GM12878 (cell line): ENCODE measurements around the gene UTP20.

Experiments used
- CEBPB ChIP-seq, 2 experiments: fragments of 150-350 bp in 1 of 2; IDR thresholded peaks; 2 replicates each; pipeline ENCODE4 v1.6.1; 2012 to 2014; ENCODE audit warnings: low read depth in 2 of 2, low read length in 2 of 2, borderline replicate concordance in 1 of 2, inconsistent platforms in 1 of 2
- EGR1 ChIP-seq, 2 experiments: IDR thresholded peaks; 1 replicate in 1 of 2; 2 replicates in 1 of 2; pipeline ENCODE4 v1.6.1; 2011 to 2012; ENCODE audit warnings: low read depth in 2 of 2, low read length in 2 of 2, borderline replicate concordance in 1 of 2, mild to moderate bottlenecking in 1 of 2, moderate library complexity in 1 of 2
- POLR2AphosphoS5 ChIP-seq: IDR thresholded peaks from 2 replicates; pipeline ENCODE4 v1.6.1; 2011; ENCODE audit warnings: mild to moderate bottlenecking, low read length, inconsistent platforms
- ZNF24 ChIP-seq: fragments of 450-650 bp; IDR thresholded peaks from 2 replicates; pipeline ENCODE4 v1.6.1; 2017; ENCODE audit warnings: antibody characterized with exemption, mild to moderate bottlenecking
- ZZZ3 ChIP-seq: IDR thresholded peaks from 2 replicates; pipeline ENCODE4 v1.6.1; 2011; ENCODE audit warnings: low read depth; ENCODE audit not compliant: control insufficient read depth, insufficient read length
- TF ChIP-seq, protein P1 (sequence below), 3 experiments: IDR thresholded peaks in 2 of 3; conservative IDR thresholded peaks in 1 of 3; 2 replicates each; pipeline ENCODE4 v1.5.1; 2011; ENCODE audit warnings: low read depth in 3 of 3, low read length in 3 of 3, mild to moderate bottlenecking in 3 of 3, control low read depth in 2 of 3, moderate library complexity in 2 of 3, inconsistent platforms in 1 of 3, mixed read lengths in 1 of 3; ENCODE audit not compliant: control insufficient read depth in 2 of 3, insufficient read depth in 1 of 3; ENCODE audit errors: extremely low read depth in 1 of 3

DNA sequence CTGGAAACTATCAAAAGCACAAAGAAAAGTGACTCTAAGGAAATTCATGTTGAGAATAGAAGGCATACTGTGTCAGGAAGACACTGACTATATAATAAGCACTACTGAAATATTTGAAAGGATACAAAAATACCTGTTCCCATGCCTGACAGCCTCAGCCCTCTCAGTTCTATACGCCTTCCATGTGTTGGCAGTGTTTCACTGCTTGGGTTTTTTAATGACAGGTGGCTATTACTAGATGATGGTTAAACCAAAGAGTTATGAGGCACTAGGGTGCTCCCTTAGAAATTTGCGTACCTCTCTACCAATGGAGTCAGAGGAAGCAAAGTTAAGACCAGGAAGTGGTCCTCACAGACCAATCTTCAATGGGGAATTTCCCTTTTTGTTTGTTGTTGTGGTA, 44.2 kb upstream of the UTP20 start:
- TF ChIP-seq, protein P1, sequence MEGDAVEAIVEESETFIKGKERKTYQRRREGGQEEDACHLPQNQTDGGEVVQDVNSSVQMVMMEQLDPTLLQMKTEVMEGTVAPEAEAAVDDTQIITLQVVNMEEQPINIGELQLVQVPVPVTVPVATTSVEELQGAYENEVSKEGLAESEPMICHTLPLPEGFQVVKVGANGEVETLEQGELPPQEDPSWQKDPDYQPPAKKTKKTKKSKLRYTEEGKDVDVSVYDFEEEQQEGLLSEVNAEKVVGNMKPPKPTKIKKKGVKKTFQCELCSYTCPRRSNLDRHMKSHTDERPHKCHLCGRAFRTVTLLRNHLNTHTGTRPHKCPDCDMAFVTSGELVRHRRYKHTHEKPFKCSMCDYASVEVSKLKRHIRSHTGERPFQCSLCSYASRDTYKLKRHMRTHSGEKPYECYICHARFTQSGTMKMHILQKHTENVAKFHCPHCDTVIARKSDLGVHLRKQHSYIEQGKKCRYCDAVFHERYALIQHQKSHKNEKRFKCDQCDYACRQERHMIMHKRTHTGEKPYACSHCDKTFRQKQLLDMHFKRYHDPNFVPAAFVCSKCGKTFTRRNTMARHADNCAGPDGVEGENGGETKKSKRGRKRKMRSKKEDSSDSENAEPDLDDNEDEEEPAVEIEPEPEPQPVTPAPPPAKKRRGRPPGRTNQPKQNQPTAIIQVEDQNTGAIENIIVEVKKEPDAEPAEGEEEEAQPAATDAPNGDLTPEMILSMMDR (IDR thresholded peaks at IDR 0.05 in 2 of 3, conservative IDR thresholded peaks at IDR 0.05 in 1 of 3; ENCODE audit: control insufficient read depth in 2 of 3, extremely low read depth in 1 of 3, insufficient read depth in 1 of 3, low read depth in 3 of 3, low read length in 3 of 3) = no peak
- TF ChIP-seq CEBPB (IDR thresholded peaks at IDR 0.05; ENCODE audit: borderline replicate concordance in 1 of 2, low read depth in 2 of 2, low read length in 2 of 2) (no peak), ZNF24 (no peak), POLR2AphosphoS5 (no peak), ZZZ3 (no peak), EGR1 (IDR thresholded peaks at IDR 0.05; ENCODE audit: borderline replicate concordance in 1 of 2, low read depth in 2 of 2, low read length in 2 of 2) (no peak)
